Liver (tissue), 3 donors: Measurements from ENCODE around the gene LZIC.

Experiments
- ATF3 ChIP-seq: IDR thresholded peaks from 2 replicates; pipeline ENCODE4 v1.6.1; 2016; ENCODE audit warnings: antibody characterized with exemption
- CTCF ChIP-seq: fragments of 150-350 bp; IDR thresholded peaks from 2 replicates; pipeline ENCODE4 v1.5.1; 2017; ENCODE audit warnings: improper control_type of control experiment, low read depth, low read length; ENCODE audit not compliant: missing input control
- FOXA1 ChIP-seq: IDR thresholded peaks from 2 replicates; pipeline ENCODE4 v1.6.1; 2016; ENCODE audit warnings: antibody characterized with exemption
- HNF4G ChIP-seq: IDR thresholded peaks from 2 replicates; pipeline ENCODE4 v1.6.1; 2016; ENCODE audit warnings: antibody characterized with exemption
- JUND ChIP-seq, 2 donors: IDR thresholded peaks; 2 replicates each; pipeline ENCODE4 v1.6.1; 2016; ENCODE audit warnings: antibody characterized with exemption in 2 of 2
- MAX ChIP-seq: IDR thresholded peaks from 2 replicates; pipeline ENCODE4 v1.6.1; 2016; ENCODE audit warnings: antibody characterized with exemption
- REST ChIP-seq: IDR thresholded peaks from 2 replicates; pipeline ENCODE4 v1.6.1; 2016; ENCODE audit warnings: antibody characterized with exemption, mild to moderate bottlenecking
- SP1 ChIP-seq: IDR thresholded peaks from 2 replicates; pipeline ENCODE4 v1.6.1; 2018; ENCODE audit warnings: antibody characterized with exemption, mild to moderate bottlenecking
- TAF1 ChIP-seq: conservative IDR thresholded peaks from 2 replicates; pipeline ENCODE4 v1.6.1; 2016; ENCODE audit warnings: antibody characterized with exemption, mild to moderate bottlenecking
- YY1 ChIP-seq: IDR thresholded peaks from 2 replicates; pipeline ENCODE4 v1.6.1; 2016; ENCODE audit warnings: antibody characterized with exemption, mild to moderate bottlenecking
- donor health status: healthy.
- donor health status: healthy.

- no peak for TF ChIP-seq MAX
- TF ChIP-seq ATF3: no peak
- TF ChIP-seq CTCF: no peak
- no peak for TF ChIP-seq YY1
- TF ChIP-seq FOXA1: no peak
- no peak for TF ChIP-seq REST
- no peak for TF ChIP-seq TAF1
- no peak for TF ChIP-seq JUND (IDR thresholded peaks at IDR 0.05)
- TF ChIP-seq SP1: no peak
- TF ChIP-seq HNF4G: no peak
These were observed 26.7 kb downstream of the LZIC start for GRCh38 chr1:9916452-9916851.
